Stimulated activated CD8-positive, alpha-beta memory T cell treated with anti-CD3 and anti-CD28 coated beads, Interleukin-12 subunit alpha, Interleukin-12 subunit beta, amount 100 ng/mL, for 1 hour (primary cell): Measurements from ENCODE around the gene SRSF4.
"Not testable (repeated sequence)": the region's sequence is repeated elsewhere in the genome, so short reads cannot be mapped to it uniquely, and the experiment has no call there.

ENCODE experiments used
- DNase-seq: peaks from one replicate; pipeline ENCODE4 v3.0.0-alpha.2; 2020; ENCODE audit warnings: low read depth

SRSF4 gene

GRCh38 chr1:29162476-29163138, 19.1 kb downstream of the SRSF4 start:
- no peak for DNase-seq

DNA sequence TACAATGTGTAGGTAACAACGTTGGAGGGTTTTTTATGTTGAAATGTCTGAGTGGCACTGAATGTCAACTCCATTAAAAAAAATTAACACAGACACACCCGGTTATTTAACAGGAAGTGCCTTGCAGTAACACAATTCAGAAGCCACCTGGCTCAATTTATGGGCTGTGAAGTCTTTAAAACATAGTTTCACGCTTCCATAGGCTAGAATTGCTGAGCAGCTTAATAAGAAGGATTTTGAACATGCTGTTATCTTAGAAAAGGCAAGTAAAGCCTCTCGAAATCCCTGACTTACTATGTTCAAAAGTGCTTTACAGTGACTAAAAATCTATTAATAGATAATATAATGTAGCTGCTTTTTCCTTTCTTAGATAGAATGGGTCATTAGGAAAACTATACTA, 19.7 kb downstream of the SRSF4 start:
- no peak for DNase-seq

DNA sequence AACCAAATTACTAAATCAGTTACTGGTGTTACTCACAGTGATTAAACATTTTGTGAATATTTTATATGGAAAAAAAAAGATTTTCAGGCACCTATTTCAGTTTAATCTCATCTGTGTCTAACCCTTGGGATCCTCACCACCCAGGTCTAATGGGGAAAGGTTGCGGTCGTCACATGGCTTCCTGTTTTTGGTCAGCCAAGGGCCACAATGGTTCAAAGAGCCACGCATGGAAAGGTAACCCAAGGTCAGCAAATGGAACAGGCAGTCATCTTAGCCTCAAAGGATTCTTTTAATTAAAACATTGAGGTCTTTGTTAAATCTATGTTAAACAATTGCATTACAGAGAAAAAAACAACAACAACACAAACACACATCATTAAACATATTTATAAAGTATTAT, 21.9 kb downstream of the SRSF4 start:
- no peak for DNase-seq

DNA sequence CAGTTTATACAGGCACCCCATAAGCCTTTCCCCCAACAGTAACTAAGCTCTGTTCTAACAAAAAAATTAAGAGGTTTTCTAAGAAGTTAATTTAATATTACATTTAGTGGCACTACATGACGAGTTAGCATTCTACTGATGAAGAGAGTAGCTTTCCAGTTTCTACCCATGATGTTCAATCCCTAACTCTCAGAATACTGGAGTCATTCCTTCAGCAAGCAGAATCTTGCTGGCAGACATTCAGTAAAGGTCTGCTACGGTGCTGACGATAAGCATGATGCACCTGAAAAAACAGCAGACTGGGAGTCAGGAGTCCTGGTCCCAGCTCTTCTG, 24.5 kb downstream of the SRSF4 start:
- no peak for DNase-seq

- no peak for DNase-seq
Measured at GRCh38 chr1:29156543-29157268, 25.0 kb downstream of the SRSF4 start.

DNA sequence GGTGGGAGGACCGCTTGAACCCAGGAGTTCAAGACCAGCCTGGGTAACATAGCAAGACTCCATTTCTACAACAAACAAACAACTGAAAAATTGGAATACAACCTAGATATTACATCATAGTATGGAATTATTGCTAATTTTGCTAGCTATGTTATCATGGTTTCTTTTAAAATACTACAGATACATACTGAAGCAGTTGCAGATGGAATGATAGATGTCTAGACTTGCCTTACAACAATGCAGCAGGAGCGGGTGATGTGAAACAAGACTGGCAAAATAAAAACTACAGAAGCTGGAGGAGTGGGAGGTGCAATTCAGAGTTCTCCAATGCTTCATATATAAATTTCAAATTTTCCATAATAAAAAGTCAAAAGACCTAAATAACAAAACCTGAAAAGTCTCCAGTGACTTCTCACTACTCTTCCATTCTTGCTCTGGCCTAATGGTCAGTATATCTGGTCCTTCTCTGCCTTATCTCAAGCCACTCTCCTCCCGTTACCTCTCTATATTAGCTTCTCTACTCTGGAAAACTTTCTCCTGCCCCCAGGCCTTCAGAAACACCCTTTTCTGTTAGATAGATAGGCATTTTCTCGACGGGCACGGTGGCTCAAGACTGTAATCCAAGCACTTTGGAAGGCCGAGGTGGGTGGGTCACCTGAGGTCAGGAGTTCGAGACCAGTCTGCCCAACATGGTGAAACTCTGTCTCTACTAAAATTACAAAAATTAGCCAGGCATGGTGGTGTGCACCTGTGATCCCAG, 29.5 kb downstream of the SRSF4 start:
- no peak for DNase-seq

GRCh38 chr1:29150346-29150745, 31.4 kb downstream of the SRSF4 start:
- not testable (repeated sequence) for DNase-seq

DNA sequence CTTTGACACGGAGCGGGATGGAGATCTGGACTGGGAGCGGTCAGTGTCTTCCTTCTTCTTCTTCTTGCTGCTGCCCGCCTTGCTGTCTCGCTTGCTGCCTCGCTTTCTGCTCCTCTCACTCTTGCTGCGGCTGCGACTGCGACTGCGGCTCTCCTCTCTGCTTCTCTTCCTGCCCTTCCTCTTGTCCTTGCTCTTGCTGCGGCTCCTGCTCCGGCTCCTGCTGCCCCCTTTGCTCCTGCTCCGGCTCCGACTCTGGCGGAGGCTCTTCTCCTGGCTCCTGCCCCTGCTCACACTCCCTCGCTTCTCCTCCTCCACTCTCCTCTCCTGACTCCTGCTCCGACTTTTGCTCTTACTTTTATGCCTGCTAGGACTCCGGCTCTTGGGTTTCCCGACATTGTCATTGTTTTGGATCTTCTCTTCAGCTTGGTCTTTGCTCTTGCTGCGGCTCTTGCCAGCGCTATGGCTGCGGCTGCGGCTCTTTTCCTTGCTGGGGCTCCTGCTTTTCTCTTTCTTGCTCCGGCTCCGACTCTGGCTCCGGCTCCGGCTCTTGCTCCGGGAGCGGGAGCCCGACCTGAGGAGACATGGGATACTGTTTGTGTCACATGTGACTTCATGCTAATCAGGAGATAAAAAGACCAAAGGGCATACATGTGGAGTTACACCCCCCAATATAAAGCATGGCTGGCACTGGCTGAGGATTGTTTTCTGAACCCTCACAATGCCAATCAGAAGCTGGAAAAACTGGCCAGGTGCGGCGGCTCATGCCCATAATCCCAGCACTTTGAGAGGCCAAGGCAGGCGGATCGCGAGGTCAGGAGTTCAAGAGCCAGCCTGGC, 32.8 kb downstream of the SRSF4 start:
- no peak for DNase-seq

GRCh38 chr1:29145739-29146437, 35.8 kb downstream of the SRSF4 start:
- no peak for DNase-seq

DNA sequence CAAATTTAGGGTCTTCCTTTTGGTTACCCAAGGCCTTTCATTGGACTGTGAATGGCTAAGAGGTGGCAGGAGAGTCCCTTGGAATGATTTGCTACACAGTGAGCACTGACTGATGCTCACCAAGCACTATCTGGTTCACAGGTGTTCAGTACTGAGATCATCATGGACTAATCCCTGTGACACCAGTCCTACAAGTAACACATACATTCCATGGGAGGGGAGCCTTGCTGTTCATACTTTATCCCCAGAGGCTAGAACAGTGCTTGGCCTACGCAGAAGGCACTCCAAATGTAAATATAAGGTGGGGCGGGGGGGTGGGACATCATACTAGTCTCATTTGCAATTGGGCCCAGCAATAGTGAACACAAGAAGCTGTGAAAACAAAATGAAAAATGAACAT, 37.5 kb downstream of the SRSF4 start:
- no peak for DNase-seq

DNA sequence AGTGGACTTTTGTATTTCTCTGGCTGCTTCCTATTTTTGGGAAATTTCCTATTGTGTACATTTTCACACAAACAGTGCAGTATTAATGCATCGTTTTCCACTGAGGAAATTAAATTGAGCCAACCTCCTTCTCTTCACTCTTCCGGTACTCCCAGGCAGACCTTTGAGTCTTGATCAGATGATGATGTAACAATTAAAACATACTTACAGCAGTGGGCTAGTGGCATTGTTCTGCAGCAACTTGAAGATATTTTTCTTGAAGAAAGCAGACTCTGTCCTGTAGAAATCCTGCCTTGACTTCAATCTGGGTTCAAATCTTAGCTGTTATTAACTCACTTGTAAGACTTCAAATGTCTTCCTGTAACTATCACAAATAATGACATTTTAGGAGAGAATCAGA, 39.0 kb downstream of the SRSF4 start:
- no peak for DNase-seq

GRCh38 chr1:29136391-29136915, 45.2 kb downstream of the SRSF4 start:
- DNase-seq, result no peak

DNA sequence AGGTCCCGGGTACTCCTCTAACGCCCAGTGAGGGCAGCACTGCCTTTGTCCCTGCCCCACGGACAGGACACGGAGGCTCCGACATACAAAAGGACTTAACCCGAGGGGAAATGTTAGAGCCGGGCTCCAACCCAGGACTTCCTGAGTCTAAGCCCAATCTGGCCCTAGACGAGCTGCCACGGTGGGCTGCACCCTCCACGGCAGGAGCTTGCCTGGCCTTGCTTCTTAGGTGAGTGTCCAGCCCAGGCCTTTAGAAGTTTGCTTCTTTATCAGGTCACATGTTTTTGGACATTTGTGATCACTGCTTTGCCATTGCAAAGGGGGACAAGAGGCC, 47.0 kb downstream of the SRSF4 start:
- no peak for DNase-seq

- DNase-seq, result no peak
Measured at GRCh38 chr1:29133861-29134694, 47.6 kb downstream of the SRSF4 start.

DNA sequence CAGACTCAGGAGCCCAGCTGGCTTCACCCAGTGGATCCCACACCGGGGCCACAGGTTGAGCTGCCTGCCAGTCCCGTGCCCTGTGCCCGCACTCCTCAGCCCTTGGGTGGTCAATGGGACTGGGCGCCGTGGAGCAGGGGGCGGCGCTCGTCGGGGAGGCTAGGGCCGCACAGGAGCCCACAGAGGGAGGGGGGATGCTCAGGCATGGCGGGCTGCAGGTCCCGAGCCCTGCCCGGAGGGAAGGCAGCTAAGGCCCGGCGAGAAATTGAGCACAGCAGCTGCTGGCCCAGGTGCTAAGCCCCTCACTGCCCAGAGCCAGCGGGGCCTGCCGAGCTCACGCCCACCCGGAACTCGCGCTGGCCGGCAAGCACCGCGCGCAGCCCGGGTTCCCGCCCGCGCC, 50.6 kb downstream of the SRSF4 start:
- not testable (repeated sequence) for DNase-seq

- no peak for DNase-seq
Measured at GRCh38 chr1:29129916-29130315, 51.8 kb downstream of the SRSF4 start.

GRCh38 chr1:29128739-29129138, 53.0 kb downstream of the SRSF4 start:
- no peak for DNase-seq

GRCh38 chr1:29126198-29126597, 55.5 kb downstream of the SRSF4 start:
- DNase-seq, result no peak

DNA sequence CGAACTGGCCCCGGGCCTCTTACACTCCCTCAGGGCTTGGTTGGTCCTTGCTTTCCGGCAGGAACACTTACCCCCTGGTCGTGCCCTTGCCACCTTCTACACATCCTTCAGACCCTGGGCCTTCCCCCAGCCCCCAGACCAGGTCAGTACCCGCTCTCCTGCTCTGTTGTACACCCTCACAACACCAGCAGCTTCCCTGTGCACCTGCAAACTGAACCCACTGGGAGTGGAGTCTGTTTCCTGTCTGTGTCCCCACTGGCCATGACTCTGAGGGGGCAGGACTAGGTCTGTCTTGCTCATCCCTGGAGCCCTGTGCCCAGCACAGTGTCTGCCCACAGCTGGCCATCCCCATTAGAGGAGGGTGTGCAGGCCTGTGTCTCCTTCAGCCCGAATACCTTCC, 55.9 kb downstream of the SRSF4 start:
- no peak for DNase-seq

- DNase-seq, result no peak
Measured at GRCh38 chr1:29125237-29125641, 56.5 kb downstream of the SRSF4 start.
